ENCODE data around the gene TICAM2. TPM values are rescaled to one million over a fixed set of nuclear protein-coding genes. Genes with fewer than 3 reads are reported as not detected.

TICAM2 gene
- polyA plus RNA-seq, 2 of the 4 experiments (the other 2 are of a cell fraction), result 0.34 to 0.77 TPM

- CTCF ChIA-PET, result interaction anchor here (0.6 to 5.6 kb wide), 6 partner anchors 10 to 281 kb away, joined by 3 to 59 read pairs (median 8); no protein-coding TSS in a partner anchor
- FAIRE-seq, result no peak
Observed at GRCh38 chr5:115589043-115589442, 13.2 kb downstream of the TICAM2 start.

GRCh38 chr5:115588640-115589039 lies 13.6 kb downstream of the TICAM2 start:
- Histone ChIP-seq H3K4me2 (no peak overlapping the region), H3K4me1 (no peaks in the 10 kb centered on the region), H3K9me3 (no peaks in the 10 kb centered on the region), H3K27ac (no peak overlapping the region), H3K4me3 (no peak overlapping the region)
- DNase-seq (ENCODE audit: low read depth in 1 of 2, low spot score in 1 of 2), result no peak
- 33% methylated on average over 4 of the region's 4 CpGs for WGBS (ENCODE audit: missing lambda C conversion rate)
- ChIA-PET POLR2A (no interaction called here), CTCF (interaction anchor here (1.0 to 5.6 kb wide), 7 partner anchors 13 to 280 kb away, joined by 3 to 59 read pairs (median 5); no protein-coding TSS in a partner anchor)
- FAIRE-seq, result no peak
- TF ChIP-seq BHLHE40 (IDR thresholded peaks at IDR 0.05; ENCODE audit: low read depth, low read length) (no peak), ESRRA (IDR thresholded peaks at IDR 0.05; ENCODE audit: borderline replicate concordance, low read length) (no peak), CBX2 (IDR thresholded peaks at IDR 0.05; ENCODE audit: borderline replicate concordance, low read depth) (no peak), MAFK (IDR thresholded peaks at IDR 0.05; ENCODE audit: partially characterized antibody) (no peak), ZNF302 (CRISPR knock-in tag; IDR thresholded peaks at IDR 0.05) (no peak), GATA3 (IDR thresholded peaks at IDR 0.05; ENCODE audit: borderline replicate concordance) (no peak), HOXA7 (CRISPR knock-in tag; IDR thresholded peaks at IDR 0.05) (no peak)
- ATAC-seq, result no peak

More at GRCh38 chr5:115589043-115589442, 13.2 kb downstream of the TICAM2 start:
- 86% methylated on average over 3 of the region's 3 CpGs for WGBS (ENCODE audit: missing lambda C conversion rate)
- TF ChIP-seq FOXS1 (CRISPR knock-in tag; IDR thresholded peaks at IDR 0.05) (no peak), USF2 (IDR thresholded peaks at IDR 0.05) (no peak), BCL3 (IDR thresholded peaks at IDR 0.05) (no peak), POLR2AphosphoS2 (conservative IDR thresholded peaks at IDR 0.05; ENCODE audit: low read length) (no peak), HES2 (IDR thresholded peaks at IDR 0.05) (no peak), EP300 (IDR thresholded peaks at IDR 0.05) (no peak), SMC3 (IDR thresholded peaks at IDR 0.05) (no peak), RCOR1 (IDR thresholded peaks at IDR 0.05; ENCODE audit: low read depth, low read length) (no peak), HMGXB4 (CRISPR knock-in tag; IDR thresholded peaks at IDR 0.05; ENCODE audit: borderline replicate concordance) (no peak), SREBF2 (IDR thresholded peaks at IDR 0.05) (no peak), EHMT2 (IDR thresholded peaks at IDR 0.05; ENCODE audit: low read depth) (no peak), ZFP36 (IDR thresholded peaks at IDR 0.05; ENCODE audit: borderline replicate concordance, partially characterized antibody) (no peak), KDM5A (IDR thresholded peaks at IDR 0.05) (no peak), ZC3H11A (IDR thresholded peaks at IDR 0.05) (no peak), HOXB5 (CRISPR knock-in tag; IDR thresholded peaks at IDR 0.05) (no peak), HDAC2 (IDR thresholded peaks at IDR 0.05) (no peak), FOSB (CRISPR knock-in tag; IDR thresholded peaks at IDR 0.05) (no peak), MYC (IDR thresholded peaks at IDR 0.05; ENCODE audit: borderline replicate concordance, low read length) (no peak)
- Histone ChIP-seq H3K4me1 (no peaks in the 10 kb centered on the region), H3K27ac (no peak overlapping the region), H3K9me3 (no peaks in the 10 kb centered on the region), H3K4me3 (no peak overlapping the region), H3K4me2 (no peak overlapping the region)
- POLR2A ChIA-PET, result no interaction called here
- ATAC-seq, result no peak
- no peak for DNase-seq (ENCODE audit: low read depth in 1 of 2, low spot score in 1 of 2)

Data from A549 (cell line).